NOMO-1 treated with dmso at 0.1 percent for 144 hours (cell line): ENCODE measurements around the gene TNNC1.

ENCODE experiments used
- DNase-seq: peaks from one replicate; lab custom pipeline; 2025; ENCODE audit not compliant: unreplicated experiment; lab: John Stamatoyannopoulos, UW

TNNC1 gene

DNA sequence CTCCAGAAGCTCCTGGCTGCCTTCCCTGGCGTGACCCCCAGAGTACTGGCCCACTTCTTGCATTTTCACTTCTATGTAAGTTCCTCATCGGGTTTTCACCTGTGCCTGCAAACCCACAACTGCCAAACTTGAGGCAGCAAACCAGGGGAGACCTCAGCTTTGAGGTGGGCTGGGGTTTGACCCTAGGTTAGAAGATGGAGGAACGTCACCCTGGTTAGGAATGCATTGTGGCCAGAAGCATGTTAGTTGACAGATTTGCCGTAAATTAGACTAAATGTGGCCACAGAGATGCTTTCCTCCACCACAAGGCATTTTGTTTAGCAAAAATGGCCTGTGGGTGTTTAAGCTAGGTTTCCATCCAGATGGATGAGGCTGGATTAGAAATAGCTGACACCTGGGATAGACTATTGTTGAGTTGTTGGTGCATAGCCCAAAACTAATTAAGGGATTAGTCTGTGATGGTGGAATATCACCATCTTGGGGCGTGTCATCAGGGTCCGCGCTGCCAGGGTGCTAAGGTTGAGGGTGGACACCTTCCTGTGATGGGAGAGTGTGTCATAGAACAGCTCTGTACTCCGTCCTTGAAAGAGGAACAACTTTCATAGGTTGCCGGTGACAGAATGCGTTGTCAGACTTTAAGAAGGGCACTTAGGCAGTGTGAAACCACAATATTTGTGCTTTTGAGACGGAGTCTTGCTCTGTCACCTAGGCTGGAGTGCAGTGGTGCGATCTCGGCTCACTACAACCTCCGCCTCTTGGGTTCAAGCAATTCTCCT lies 5.1 kb upstream of the TNNC1 start:
- DNase-seq: no peak

DNA sequence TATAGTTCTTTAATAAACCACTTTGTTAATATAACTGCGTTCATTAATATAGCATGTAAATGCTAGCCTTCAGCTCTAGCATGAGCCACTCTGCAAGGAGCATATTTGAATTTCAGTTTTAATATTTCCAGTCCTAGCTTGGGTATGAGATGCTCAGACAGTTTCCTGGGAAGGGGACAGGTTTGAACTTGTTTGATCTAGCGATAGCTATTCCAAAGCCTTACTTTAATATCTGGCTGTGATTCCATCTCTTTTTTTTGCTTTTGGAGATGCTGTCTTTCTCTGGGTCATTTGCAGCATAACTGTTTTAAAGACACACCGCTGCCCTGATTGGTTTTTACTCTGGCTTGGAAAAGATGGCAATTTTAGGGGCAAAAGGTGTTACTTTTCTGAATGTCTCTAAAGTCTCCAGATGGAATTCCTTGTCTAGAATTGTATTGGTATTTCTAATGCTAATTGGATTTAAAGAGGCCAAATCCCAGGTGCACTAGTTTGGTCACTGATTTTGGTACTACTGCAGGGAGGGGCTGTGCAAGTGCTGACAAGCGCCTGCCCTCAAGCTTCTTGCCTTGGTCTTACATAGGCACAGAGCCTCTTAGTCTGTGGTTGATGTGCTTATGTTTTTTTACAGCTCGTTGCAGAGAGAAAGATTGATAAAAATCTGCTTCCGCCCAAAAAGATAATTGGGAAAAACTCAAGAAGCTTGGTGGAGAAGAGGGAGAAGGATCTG lies 4.4 kb upstream of the TNNC1 start:
- no peak for DNase-seq

DNA sequence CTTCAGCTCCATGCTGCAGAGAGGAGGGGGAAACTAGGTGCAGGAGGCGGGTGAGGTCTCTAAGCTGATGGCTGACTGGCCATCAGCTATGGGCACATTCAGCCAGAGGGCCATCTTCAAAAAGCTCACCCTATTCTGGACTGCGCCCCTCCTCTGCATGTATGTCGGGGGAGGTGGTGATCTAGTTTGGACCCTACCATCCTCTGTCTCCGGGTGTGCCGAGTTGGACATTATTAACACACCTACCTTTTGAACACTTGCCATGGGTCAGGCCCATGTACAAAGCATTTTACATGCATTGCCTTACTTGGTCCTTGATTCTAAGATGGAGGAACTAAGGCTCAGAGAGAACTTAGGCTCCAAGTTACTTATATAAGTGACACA lies 3.0 kb upstream of the TNNC1 start:
- no peak for DNase-seq

DNA sequence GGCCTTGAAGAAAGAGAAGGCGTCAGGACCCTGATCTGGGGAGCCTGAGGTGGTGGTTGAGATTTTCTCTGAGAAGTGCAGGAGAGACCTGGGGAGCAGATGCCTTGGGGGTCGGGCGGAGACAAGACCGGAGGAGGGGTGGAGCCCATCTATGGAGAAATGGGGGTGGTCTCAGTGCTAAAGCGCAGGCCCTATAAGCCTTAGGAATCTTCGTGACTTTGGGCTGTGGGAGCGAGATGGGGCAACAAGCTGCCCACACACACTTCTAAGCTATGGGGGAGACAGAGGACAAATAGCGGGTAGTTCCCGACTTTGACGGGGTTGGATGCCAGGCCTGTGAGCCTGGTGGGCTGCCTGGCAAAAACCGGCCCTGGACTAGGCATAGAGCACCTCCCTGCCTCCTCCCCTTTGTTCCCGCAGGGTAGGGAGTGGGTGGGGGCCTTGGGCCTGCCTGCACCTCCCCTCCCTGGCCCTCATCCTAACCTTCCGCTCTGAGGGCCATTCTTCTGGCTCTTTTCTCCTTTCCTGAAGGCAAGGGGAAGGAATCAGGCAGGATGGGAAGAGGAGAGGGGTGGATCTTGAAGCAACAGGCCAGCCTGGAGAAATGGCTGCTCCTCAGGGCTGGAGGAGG lies 2.4 kb upstream of the TNNC1 start:
- DNase-seq: no peak

DNA sequence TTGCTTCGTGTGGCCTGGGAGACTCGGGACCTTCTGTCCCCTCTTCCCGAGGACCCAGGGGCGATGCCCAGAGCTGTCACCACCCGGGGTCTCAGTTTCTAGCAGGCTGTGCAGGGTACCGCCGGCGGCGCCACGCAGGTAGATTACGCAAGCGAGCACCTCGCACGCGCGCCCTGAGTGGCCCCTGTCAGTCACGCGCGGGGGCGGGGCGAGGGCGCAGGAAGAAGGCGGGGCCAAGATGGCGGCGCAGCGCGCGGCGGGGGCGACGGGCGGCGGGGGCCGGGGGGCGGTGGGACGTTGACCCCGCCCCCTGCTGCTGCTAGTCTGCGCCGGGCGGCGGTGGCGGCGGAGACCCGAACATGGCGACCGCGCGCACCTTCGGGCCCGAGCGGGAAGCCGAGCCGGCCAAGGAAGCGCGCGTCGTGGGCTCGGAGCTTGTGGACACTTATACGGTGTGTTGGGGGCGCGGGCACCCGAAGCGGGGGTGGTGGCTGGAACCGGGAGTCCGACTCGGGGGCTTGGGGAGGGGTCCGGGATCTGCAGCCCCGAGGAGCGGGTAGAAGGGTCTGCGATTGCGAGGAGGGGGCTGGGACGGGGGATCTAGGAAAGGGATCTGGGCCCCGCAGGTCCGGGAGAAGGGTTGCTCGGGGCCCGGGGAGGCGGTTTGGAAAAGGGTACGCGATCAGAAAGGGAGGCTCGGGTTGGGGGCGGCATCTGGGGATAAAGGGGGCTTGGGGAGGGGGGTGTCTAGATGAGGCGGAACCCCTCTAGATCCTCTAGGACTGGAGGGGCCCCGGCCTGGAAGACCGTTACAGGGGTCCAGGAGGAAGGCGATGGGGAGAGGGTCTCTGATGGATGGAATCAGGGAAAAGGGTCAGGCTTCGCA lies 1.7 kb upstream of the TNNC1 start, which contains the start of gene NISCH:
NISCH (plus strand) TSS at position 322 of the 886 bp plus-strand sequence; CDS start at position 360, 38 bp downstream.
- DNase-seq: peak; percentile 73

DNA sequence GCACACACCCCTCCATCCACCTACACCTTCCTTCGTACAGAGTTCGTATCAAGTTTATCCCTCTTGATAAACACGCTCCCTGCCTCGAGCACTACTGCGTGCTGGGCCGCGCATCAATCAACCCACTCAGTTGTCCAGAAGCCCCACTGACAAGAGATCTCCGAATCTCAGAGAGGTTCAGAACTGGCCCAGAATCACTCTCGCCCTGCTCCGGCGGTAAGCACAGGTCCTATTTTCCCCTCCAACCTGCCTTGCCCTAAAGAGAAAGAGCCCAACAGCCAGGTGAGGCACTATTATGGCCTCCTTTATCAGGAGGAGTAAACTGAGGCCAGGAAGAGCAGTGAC lies 1.1 kb upstream of the TNNC1 start:
- DNase-seq: no peak

DNA sequence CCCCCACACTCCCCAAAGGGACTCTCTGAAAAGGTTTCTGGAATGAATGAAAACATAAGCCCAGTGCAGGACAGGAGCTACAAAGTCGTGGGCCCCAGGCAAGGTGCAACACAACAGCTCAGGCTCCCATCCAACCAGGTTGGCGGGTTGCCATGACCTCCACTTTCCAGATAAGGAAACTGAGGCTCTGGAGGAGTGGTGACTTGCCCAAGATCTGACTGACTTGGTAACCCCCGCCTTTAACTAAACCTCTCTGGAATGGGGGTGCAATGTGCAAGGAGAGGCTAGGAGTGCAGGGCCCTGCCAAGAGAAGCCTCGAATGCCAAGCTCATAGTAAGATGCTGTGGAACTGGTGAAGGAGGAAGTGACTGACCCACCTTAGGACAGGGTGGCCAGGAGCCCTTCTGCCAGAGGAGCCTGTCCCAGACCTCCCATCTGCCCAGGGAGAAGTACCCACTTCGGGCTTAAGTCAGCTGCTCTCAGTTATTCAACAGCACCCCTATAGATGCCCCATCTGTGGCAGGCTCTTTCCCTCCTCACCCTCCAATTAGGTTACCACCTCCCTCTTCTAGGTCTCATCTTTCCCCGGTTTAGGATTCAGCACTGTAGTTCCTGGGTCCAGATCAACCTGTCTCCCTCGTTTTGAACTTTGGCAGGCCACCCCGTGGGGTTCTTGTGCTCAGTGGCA lies 553 bp upstream of the TNNC1 start:
- no peak for DNase-seq

DNA sequence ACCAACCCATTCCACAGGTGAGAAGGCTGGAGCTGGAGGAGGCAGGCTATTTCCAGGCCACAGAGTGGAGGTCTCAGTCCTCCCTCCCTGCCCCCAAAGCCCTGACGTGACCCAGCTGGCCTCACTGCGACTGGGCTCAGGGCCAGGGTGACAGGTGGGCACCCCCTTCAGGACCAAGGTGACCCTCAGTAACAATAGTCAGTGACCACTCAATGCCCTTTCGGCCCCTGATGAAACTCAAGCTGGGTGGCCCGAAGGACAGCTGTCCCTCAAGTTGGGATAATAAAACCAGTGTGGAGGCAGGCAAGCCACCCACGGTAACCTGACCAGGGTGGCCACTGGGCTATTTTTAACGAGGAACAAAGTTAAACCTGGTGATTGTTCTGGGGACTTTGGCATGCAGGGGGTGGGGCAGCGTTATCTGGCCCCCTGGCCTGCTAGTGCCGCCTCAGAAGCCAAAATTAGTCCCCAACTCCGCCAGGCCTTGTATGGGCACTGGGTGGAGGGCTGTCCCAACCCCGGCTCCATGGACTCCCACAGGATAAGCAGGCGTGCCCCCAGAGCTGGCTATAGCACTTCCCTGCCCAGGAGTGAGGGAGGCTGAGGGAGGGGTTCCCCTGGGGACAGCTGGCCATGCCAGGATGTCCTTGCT lies 1.1 kb downstream of the TNNC1 start:
- DNase-seq: no peak

DNA sequence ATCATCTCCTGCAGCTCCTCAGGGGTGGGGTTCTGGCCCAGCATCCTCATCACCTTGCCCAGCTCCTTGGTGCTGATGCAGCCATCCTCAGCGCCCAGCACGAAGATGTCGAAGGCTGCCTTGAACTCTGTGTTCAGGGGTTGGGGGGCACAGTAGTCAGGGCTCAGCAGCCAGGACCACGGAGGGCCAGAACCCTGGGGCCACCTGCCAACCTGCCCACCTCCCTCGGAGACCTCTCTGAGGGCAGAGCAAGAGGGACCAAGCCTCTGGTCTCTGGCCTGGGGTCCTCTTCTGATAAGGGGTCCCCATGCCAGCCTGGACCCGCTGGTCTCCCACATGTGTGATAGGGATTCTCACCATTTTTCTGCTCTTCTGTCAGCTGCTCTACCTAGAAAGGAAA lies 1.7 kb downstream of the TNNC1 start:
- DNase-seq: no peak

DNA sequence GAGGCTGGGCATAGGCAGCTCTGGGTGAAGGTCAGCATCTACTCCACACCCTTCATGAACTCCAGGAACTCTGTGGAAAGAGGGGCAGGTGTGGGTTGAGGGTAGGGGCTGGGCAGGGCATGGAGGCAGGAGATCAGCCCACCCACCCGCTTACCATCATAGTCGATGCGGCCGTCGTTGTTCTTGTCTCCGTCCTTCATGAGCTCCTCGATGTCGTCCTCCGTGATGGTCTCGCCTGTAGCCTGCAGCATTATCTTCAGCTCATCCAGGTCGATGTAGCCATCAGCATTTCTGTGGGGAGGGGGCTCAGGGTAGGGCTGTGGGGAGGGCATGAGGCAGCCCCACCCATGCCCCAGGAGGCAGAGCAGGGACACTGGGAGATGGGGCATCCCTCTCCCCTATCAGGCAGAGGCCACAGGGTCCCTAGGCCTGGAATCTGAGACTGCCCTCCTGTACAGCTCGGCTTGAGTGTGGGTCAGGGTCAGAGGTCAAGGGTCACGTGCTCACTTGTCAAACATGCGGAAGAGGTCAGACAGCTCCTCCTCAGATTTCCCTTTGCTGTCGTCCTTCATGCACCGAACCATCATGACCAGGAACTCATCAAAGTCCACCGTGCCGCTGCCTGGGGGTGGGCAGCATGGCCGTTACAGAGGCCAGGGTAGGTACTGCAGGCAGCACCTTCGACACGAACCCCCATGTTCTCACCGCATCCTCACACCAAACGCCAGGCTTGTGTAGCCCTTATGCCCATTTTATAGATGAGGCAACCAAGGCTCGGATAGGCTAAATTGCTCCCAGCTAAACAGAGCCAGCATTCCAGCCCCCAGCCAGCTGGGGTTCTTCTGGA lies 2.4 kb downstream of the TNNC1 start:
- DNase-seq: no peak

DNA sequence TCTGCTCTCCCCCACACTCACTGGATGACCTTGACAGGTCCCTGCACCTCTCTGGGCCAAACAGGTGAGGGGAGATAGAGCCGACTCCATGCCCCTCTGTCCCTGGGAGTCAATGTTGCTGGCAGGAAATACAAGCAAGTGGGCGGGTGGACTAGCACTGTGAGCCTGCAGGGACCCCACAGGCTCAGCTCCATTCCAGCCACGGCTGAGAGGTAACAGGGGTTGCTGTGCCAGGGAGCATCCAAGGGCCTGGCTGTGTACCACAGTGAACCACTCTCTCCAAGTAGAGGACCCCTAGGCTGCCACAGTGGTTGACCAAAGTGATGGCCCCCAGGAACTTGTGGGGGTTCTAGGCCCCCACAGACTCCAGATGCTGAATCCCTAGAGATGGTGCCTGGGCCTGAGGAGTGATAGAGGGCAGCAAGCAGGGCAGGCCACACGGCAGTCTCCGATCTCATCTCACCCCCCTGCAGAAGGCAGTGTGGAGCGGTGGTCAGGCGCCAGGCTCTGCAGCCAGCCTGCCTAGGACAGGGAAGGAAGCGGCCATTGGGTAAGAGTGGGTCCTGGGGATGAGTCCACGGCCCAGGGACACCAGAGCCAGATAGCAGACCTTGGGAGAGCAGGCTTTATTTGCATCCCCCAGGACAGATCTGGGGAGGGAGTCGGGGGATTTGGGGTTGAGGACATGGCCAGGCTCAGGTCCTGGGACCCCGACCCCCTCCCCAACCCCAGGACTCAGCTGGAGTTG lies 3.2 kb downstream of the TNNC1 start:
- DNase-seq: no peak

DNA sequence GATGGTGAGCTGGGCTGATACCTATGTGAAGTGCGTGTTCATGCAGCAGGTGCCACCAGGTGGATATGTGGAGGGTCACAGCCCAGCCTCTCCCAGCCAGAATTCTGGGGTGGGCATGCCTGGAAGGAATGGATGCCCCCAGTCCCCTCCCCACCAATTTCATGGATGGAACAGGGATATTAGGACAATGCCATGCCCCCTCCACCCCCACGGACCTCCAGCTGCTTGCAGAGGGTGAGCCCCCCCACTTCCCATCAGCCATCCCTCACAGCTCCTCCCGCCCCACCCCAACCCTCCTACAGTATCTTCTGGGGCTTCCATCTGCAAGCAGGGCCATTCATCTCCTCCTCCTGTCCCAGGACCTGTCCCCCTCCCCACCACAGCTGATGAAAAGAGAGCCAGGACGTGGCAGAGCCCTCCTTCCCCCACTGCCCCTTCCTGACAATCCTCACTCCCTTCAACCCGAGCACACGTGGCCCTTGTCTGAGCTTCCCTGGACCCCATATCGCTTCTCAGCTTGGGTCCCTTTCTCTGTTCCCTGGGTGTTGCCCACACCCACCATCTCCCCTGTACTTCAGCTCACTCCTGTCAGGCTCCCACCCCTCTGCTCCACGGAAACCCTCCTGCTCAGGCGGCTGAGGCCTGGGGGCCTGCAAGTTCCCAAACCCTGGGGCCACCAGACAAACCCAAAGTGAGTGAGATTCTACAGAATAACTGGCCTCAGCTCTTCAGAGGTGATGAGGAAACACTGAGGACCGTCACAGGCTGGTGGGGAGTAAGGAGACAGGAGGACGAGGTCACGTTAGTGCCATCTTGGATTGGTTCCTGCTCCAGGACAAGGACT lies 6.1 kb downstream of the TNNC1 start:
- DNase-seq: no peak

DNA sequence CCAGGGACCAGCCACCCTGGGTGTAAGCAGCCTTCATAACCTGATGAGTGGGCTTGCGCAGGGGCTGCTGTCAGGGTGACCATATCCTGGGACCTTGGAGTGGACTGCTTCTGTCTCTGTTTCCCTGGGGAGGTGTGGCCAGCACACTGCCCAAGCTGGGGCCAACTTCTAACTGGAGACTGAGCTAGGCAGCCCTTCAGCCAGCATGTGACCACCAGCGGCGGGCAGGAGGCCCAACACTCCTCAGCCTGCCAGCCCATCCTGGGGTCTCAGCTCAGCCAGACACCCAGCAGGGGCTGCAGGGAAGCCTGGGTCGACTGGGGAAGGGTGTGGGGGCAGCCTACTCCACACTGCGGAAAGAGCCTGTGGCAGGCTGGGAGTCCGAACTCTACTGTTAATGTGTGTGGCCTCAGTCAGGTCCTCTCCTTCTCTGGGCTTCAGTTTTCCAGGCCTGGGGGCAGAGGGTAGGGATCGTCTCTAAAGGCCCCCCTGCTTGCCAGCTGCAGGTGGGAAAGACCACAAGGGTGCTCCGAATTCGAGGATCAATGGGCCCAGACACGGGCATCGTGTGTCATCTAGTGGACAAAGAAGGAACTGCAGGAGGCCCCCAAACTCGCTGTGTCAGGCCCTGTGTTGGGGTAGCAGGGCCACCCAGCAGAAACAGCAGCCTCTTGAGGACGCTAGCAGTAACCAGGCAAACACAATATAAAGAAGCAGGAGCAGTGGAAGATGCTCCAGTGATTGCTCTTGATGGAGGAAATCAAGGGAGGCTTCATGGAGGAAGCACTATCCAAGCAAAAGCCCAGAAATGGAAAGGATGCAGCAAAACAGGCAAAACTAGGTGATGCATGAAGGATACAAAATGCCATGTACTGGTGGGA lies 7.0 kb downstream of the TNNC1 start:
- no peak for DNase-seq

DNA sequence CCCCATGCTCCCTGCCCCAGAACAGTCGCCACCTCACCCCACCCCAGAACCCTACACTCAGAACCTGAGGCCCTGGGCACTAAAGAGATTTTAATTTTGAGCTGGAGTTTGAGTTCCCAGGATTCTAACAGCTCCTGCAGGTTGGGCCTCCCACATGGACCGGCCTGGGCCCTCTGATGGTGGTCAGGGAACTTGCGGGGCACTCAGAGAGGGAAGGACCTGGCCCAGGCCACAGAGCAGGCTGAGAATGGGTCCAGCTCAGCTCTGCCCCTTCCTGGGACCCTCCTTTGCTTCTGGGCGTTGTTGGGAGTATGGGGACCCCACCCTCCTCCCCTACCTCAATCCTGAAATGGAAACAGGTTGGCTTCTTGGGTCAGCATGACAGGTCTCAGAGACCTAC lies 7.8 kb downstream of the TNNC1 start:
- DNase-seq: no peak

DNA sequence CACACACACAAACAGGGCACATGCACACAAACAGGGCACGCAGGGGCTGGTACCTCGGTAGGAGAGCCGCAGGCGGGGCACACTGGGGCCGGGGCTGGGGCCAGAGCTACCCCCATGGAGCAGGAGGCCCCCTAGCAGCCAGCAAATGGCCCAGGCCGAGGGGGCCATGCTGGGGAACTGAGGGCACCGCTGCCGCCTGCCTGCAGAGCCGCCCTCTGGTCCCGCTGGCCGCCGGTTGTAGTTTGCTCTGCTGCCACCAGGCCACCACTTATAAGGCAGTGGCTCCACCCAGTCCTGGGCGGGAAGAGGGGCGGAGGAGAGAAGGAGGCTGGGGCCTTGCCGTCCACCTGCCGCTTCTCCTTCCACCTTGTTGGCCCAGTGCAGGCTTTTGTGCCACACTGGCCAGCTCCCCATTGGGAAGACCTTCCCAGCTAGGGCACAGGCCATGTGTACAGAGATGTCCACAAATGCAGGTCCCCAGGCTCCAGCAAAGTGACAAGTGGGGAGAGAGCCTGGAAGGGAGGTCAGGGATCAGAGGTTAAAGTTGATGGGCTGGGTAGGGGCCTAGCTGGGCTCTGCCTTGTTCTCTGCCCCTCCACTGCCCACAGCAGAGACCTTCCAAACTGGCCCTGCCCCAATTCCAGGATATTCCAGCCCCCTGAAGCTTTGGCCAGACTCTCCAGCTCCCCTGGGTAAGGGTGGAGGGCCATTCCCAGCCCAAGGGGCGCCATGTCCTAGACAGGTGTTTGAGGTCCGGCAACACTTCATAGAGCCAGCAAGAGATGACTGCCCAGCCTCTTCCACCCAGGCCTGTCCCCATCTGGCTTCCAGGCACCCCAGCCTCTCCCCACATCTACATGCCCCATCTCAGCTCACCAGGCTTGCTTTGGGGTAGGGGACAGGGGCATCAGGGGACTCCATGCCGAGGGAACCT lies 8.7 kb downstream of the TNNC1 start, which contains the start of gene SEMA3G:
SEMA3G (minus strand) TSS at position 244 of the 934 bp plus-strand sequence; CDS start at position 168, 76 bp downstream.
- peak; percentile 46 for DNase-seq
